NCI-H69 (cell line): ENCODE data around the gene AUTS2.
A peak's percentile ranks its signal among the peaks of the same experiment; 100 is the strongest.

Experiments
- DNase-seq: peaks from one replicate; lab custom pipeline; 2025; lab: John Stamatoyannopoulos, UW

Gene AUTS2

GRCh38 chr7:69599955-69600709, 1.9 kb downstream of the AUTS2 start:
- peak; percentile 71 for DNase-seq

- peak; percentile 67 for DNase-seq
These were observed 2.6 kb downstream of the AUTS2 start for GRCh38 chr7:69600710-69601519.

- DNase-seq = no peak
These were observed 4.2 kb downstream of the AUTS2 start for GRCh38 chr7:69602522-69602921.

- no peak for DNase-seq
These were observed 5.1 kb downstream of the AUTS2 start for GRCh38 chr7:69603351-69603750.

GRCh38 chr7:69603937-69604494, 5.7 kb downstream of the AUTS2 start:
- DNase-seq = no peak

- DNase-seq = peak; percentile 54
These were observed 6.8 kb downstream of the AUTS2 start for GRCh38 chr7:69605070-69605469.

GRCh38 chr7:69605546-69605945, 7.3 kb downstream of the AUTS2 start:
- no peak for DNase-seq

- DNase-seq = no peak
These were observed 9.8 kb downstream of the AUTS2 start for GRCh38 chr7:69608049-69608448.

GRCh38 chr7:69608878-69609277, 10.6 kb downstream of the AUTS2 start:
- DNase-seq = peak; percentile 82

- DNase-seq = peak; percentile 65
These were observed 11.5 kb downstream of the AUTS2 start for GRCh38 chr7:69609541-69610373.

- DNase-seq = peak; percentile 84
These were observed 12.3 kb downstream of the AUTS2 start for GRCh38 chr7:69610374-69611084.

- no peak for DNase-seq
These were observed 14.7 kb downstream of the AUTS2 start for GRCh38 chr7:69612981-69613380.

GRCh38 chr7:69613846-69614245, 15.6 kb downstream of the AUTS2 start:
- no peak for DNase-seq

GRCh38 chr7:69615685-69616084, 17.4 kb downstream of the AUTS2 start:
- peak; percentile 88 for DNase-seq

- no peak for DNase-seq
These were observed 19.1 kb downstream of the AUTS2 start for GRCh38 chr7:69617364-69617763.

- no peak for DNase-seq
These were observed 20.8 kb downstream of the AUTS2 start for GRCh38 chr7:69619054-69619453.

- DNase-seq = no peak
These were observed 21.4 kb downstream of the AUTS2 start for GRCh38 chr7:69619635-69620034.

- peak; percentile 73 for DNase-seq
These were observed 21.8 kb downstream of the AUTS2 start for GRCh38 chr7:69620063-69620462.

GRCh38 chr7:69620650-69621049, 22.4 kb downstream of the AUTS2 start:
- DNase-seq = peak; percentile 44

- no peak for DNase-seq
These were observed 23.9 kb downstream of the AUTS2 start for GRCh38 chr7:69622014-69622835.

- DNase-seq = no peak
These were observed 24.7 kb downstream of the AUTS2 start for GRCh38 chr7:69622960-69623359.
